Central memory CD8-positive, alpha-beta T cell (primary cell): Measurements from ENCODE around the gene TMEM116.
A peak's percentile ranks its signal among the peaks of the same experiment; 100 is the strongest.
"Not testable (repeated sequence)": the region's sequence is repeated elsewhere in the genome, so short reads cannot be mapped to it uniquely, and the experiment has no call there.

Experiments used
- ATAC-seq: fragments of 150-1000 bp; cut with Tn5 transposase; replicated peaks from 2 replicates; pipeline ENCODE4 v1.10.0; 2022; ENCODE audit warnings: mild to moderate bottlenecking, moderate FRiP score, moderate number of reproducible peaks; ENCODE audit not compliant: poor library complexity, severe bottlenecking; ENCODE audit errors: extremely low read depth
- DNase-seq, 2 donors: peaks; one replicate each; pipeline ENCODE4 v3.0.0; 2021; ENCODE audit warnings: low spot score in 2 of 2
- H3K27ac Mint-ChIP-seq: one replicate; pipeline ENCODE4 v1.8.0; 2022; ENCODE audit warnings: low read depth, mild to moderate bottlenecking, moderate library complexity, mixed read lengths
- H3K27me3 Mint-ChIP-seq: one replicate; pipeline ENCODE4 v1.8.0; 2022; ENCODE audit warnings: mixed read lengths
- H3K36me3 Mint-ChIP-seq: one replicate; pipeline ENCODE4 v1.8.0; 2022; ENCODE audit warnings: mild to moderate bottlenecking, moderate library complexity, mixed read lengths; ENCODE audit not compliant: insufficient read depth
- H3K4me1 Mint-ChIP-seq: one replicate; pipeline ENCODE4 v1.8.0; 2022; ENCODE audit warnings: mixed read lengths
- H3K4me3 Mint-ChIP-seq: one replicate; pipeline ENCODE4 v1.8.0; 2022; ENCODE audit warnings: mild to moderate bottlenecking, moderate library complexity, mixed read lengths
- H3K9me3 Mint-ChIP-seq: one replicate; pipeline ENCODE4 v1.8.0; 2022; ENCODE audit warnings: mixed read lengths

Gene TMEM116

DNA sequence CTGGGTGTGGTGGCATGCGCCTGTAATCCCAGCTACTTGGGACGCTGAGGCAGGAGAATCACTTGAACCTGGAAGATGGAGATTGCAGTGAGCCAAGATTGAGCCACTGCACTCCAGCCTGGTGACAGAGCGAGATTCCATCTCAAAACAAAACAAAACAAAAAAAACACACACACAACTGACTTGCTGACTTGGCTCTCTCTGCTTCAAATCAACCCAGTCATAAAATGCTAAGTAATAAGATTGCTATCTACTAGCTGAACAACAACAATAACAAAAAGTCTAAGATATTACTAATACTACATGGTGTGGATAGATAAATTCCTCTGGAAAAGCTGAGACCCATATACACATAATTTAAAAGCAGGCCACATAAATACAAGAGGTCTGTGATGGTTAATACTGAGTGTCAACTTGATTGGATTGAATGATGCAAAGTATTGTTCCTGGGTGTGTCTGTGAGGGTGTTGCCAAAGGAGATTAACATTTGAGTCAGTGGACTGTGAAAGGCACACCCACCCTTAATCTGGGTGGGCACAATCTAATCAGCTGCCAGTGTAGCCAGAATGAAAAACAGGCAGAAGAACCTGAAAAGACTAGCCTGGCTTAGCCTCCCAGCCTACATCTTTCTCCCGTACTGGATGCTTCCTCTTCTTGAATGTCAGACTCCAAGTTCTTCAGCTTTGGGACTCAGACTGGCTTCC, 60.7 kb downstream of the TMEM116 start:
- not testable (repeated sequence) for H3K27ac Mint-ChIP-seq, H3K36me3 Mint-ChIP-seq, ATAC-seq, H3K9me3 Mint-ChIP-seq, H3K4me3 Mint-ChIP-seq, H3K27me3 Mint-ChIP-seq, DNase-seq
- H3K4me1 Mint-ChIP-seq = peaks cover 34% of the 10 kb centered on the region

DNA sequence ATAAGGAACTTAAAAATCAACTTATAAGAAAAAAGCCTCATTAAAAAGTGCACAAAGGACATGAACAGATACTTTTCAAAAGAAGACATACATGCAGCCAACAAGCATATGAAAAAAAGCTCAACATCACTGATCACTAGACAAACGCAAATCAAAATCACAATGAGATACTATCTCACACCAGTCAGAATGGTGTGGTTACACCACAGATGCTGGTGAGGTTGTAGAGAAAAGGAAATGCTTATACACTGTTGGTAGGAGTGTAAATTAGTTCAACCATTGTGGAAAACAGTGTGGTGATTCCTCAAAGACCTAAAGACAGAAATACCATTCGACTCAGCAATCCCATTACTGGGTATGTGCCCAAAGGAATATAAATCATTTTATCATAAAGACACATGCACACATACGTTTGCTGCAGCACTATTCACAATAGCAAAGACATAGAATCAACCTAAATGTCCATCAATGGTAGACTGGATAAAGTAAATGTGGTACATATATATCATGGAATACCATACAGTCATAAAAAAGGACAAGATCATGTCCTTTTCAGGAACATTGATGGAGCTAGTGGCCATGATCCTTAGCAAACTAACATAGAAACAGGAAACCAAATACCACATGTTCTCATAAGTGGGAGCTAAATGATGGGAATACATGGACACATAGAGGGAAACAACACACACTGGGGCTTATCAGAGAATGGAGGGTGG, 61.8 kb downstream of the TMEM116 start:
- not testable (repeated sequence) for H3K9me3 Mint-ChIP-seq, H3K4me3 Mint-ChIP-seq, H3K36me3 Mint-ChIP-seq, H3K27ac Mint-ChIP-seq, DNase-seq, H3K27me3 Mint-ChIP-seq
- peak; percentile 71 for ATAC-seq
- H3K4me1 Mint-ChIP-seq = peaks cover 32% of the 10 kb centered on the region

DNA sequence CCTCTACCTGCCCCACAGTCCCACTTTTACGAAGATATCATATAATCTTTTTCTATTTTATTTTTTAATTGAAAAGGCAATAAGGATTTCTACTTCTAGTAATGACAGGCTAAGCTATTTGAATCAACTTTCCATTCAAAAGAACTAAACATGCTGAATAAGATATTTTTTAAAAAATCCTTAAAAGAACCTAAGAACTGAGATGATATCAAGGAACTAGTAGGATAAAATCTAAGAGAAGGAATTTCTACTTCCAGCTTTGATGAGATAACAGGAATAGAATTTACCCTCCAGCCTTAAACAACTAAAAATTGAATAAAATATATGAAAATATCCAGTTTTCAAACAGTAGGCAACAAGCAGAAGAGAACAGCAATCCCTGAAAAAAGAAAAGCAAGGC, 69.0 kb downstream of the TMEM116 start:
- ATAC-seq (no peak), DNase-seq (no peak)
- H3K4me1 Mint-ChIP-seq = peaks cover 5% of the 10 kb centered on the region
- H3K9me3 Mint-ChIP-seq = no peaks in the 10 kb centered on the region
- no peak overlapping the region for H3K4me3 Mint-ChIP-seq
- no peaks in the 10 kb centered on the region for H3K27me3 Mint-ChIP-seq
- H3K36me3 Mint-ChIP-seq = peaks cover 9% of the 10 kb centered on the region
- H3K27ac Mint-ChIP-seq = no peak overlapping the region

DNA sequence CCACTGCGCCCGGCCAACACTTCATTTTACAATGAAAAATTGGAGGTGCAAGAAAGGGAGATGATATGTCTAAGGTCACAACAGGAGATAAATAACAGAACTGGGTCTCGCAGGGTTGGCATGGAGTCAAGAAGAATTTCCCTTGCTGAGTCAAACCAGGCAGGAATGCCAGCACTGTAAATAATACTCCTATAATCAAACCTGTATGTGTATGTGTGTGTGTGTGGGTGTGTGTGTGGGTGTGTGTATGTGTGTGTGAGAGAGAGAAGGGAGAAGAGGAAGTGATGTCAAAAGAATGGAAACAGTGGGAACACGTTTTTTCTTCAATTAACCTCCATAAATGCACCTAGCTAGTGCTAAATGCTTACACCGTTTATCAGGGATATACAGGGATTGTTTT, 70.4 kb downstream of the TMEM116 start:
- DNase-seq (no peak), ATAC-seq (no peak)
- H3K27me3 Mint-ChIP-seq = no peaks in the 10 kb centered on the region
- no peak overlapping the region for H3K27ac Mint-ChIP-seq
- peaks cover 5% of the 10 kb centered on the region for H3K4me1 Mint-ChIP-seq
- H3K4me3 Mint-ChIP-seq = no peak overlapping the region
- H3K36me3 Mint-ChIP-seq = peaks cover 11% of the 10 kb centered on the region
- H3K9me3 Mint-ChIP-seq = no peaks in the 10 kb centered on the region

- Mint-ChIP-seq H3K27ac (no peak overlapping the region), H3K9me3 (no peaks in the 10 kb centered on the region), H3K4me1 (peaks cover 6% of the 10 kb centered on the region), H3K36me3 (peaks cover 28% of the 10 kb centered on the region), H3K27me3 (no peaks in the 10 kb centered on the region), H3K4me3 (no peak overlapping the region)
- DNase-seq (no peak), ATAC-seq (no peak)
Measured at GRCh38 chr12:111937429-111937828, 75.5 kb downstream of the TMEM116 start.

DNA sequence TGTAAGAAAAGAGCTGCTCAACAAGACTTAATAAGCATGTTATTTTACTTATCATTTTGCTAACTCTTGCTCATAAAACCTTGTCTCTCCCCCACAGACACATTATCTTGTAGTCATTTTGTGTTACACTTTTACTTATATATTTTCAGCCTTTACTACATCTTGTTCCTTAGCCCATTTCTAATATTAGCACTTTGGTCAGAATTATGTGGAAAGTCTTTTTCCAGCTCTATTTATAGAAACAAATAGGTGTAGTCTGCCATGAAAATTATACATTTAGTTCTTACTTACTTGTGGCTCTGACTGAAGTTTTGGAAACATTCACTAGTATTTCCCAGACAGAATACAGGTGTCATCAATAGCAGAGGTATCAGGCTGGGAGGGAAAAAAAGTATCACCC, 76.1 kb downstream of the TMEM116 start:
- no peak for ATAC-seq
- Mint-ChIP-seq H3K4me1 (peaks cover 5% of the 10 kb centered on the region), H3K27me3 (no peaks in the 10 kb centered on the region), H3K27ac (no peak overlapping the region), H3K9me3 (no peaks in the 10 kb centered on the region), H3K36me3 (peaks cover 28% of the 10 kb centered on the region), H3K4me3 (no peak overlapping the region)
- no peak for DNase-seq

GRCh38 chr12:111932241-111932640, 80.7 kb downstream of the TMEM116 start:
- H3K9me3 Mint-ChIP-seq = no peaks in the 10 kb centered on the region
- no peaks in the 10 kb centered on the region for H3K27me3 Mint-ChIP-seq
- peaks cover 24% of the 10 kb centered on the region for H3K36me3 Mint-ChIP-seq
- DNase-seq = no peak
- peaks cover 5% of the 10 kb centered on the region for H3K4me1 Mint-ChIP-seq
- ATAC-seq = no peak
- no peak overlapping the region for H3K27ac Mint-ChIP-seq
- H3K4me3 Mint-ChIP-seq = no peak overlapping the region

- DNase-seq (no peak), ATAC-seq (no peak)
- Mint-ChIP-seq H3K4me3 (no peak overlapping the region), H3K27ac (peak overlapping the region; percentile 33), H3K4me1 (no peaks in the 10 kb centered on the region), H3K36me3 (peaks cover 8% of the 10 kb centered on the region), H3K9me3 (no peaks in the 10 kb centered on the region), H3K27me3 (no peaks in the 10 kb centered on the region)
Measured at GRCh38 chr12:111927346-111927745, 85.6 kb downstream of the TMEM116 start.

DNA sequence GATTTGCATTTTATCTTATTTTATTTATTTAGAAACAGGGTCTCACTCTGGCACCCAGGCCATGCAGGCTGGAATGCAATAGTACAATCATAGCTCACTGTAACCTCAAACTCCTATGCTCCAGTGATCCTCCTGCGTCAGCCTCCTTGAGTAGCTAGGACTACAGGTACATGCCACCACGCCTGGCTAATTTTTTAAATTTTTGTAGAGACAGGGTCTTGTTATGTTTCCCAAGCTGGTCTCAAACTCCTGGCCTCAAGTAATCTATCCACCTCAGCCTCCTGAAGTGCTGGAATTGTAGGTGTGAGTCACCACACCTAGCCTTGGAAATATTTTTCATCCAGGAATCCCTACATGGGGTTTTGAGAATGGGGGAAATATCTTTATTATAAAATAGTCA, 86.3 kb downstream of the TMEM116 start:
- Mint-ChIP-seq H3K4me3 (no peak overlapping the region), H3K27me3 (no peaks in the 10 kb centered on the region), H3K9me3 (no peaks in the 10 kb centered on the region), H3K27ac (peak overlapping the region; percentile 33), H3K4me1 (no peaks in the 10 kb centered on the region), H3K36me3 (peaks cover 5% of the 10 kb centered on the region)
- no peak for DNase-seq
- no peak for ATAC-seq

DNA sequence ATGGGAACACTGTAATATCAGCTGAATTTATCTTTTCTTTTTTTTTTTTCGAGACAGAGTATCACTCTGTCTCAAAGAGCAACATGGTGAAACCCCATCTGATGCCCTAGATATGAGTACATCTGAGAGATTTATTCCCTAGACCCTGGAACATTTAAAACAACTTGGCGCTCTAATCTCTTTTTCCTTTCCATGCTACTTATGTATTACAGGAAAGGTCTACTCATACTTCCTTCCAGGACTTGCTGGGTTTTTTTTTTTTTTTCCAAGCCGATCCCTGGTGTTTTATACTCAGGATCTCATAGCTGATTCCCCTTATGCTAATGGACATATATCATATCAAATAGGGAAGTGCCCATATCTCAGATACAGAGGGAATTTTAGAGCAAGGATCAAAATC, 87.8 kb downstream of the TMEM116 start:
- no peaks in the 10 kb centered on the region for H3K4me1 Mint-ChIP-seq
- no peaks in the 10 kb centered on the region for H3K27me3 Mint-ChIP-seq
- no peak overlapping the region for H3K27ac Mint-ChIP-seq
- H3K4me3 Mint-ChIP-seq = no peak overlapping the region
- peaks cover 1% of the 10 kb centered on the region for H3K36me3 Mint-ChIP-seq
- no peaks in the 10 kb centered on the region for H3K9me3 Mint-ChIP-seq
- DNase-seq (no peak), ATAC-seq (no peak)

GRCh38 chr12:111907740-111908139, 105.2 kb downstream of the TMEM116 start:
- Mint-ChIP-seq H3K27ac (no peak overlapping the region), H3K9me3 (peaks cover 12% of the 10 kb centered on the region), H3K4me3 (no peak overlapping the region), H3K27me3 (no peaks in the 10 kb centered on the region), H3K36me3 (peaks cover 8% of the 10 kb centered on the region), H3K4me1 (no peaks in the 10 kb centered on the region)
- no peak for DNase-seq
- ATAC-seq = no peak

DNA sequence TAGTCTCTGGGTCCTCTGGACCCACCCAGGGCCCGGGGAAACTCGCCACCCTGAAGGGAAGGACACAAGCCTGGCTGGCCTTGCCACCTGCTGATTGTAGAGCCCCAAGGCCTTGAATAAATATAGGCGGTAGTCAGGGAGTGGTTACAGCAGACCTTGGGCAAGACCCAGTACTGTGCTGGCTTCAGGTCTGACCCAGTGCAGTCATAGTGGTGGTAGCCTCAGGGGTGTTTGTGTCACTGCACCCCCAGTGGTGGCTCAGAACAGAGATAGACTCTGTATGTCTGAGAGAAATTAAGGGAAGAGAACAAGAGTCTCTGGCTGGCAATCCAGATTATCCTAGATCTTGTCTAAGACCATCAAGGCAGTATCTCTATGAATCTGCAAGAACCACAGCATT, 107.5 kb downstream of the TMEM116 start:
- H3K27me3 Mint-ChIP-seq = no peaks in the 10 kb centered on the region
- H3K4me3 Mint-ChIP-seq = no peak overlapping the region
- no peak for ATAC-seq
- H3K27ac Mint-ChIP-seq = no peak overlapping the region
- H3K9me3 Mint-ChIP-seq = peaks cover 12% of the 10 kb centered on the region
- H3K4me1 Mint-ChIP-seq = peaks cover 7% of the 10 kb centered on the region
- H3K36me3 Mint-ChIP-seq = peaks cover 8% of the 10 kb centered on the region
- no peak for DNase-seq

DNA sequence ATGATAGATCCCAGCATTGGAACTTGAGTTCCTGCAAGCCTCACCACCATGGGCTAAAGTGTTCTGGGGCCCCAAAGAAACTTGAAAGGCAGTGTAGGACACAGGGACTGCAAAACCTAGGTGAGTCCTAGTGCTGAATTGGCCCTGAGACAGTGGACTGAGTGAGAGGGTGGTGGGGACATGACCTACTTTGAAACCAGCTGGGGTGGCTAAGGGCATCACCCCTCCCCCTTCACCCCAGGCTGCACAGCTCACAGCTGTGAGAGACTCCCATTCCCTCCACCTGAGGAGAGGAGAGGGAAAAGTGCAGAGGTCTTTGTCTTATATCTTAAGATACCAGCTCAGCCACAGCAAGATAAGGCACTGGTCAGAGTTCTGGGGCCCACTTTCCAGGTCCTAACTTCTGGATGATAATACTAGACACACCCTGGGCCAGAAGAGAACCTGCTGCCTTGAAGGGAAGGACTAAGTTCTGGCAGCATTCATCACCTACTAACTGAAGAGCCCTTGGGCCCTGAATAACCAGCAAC, 108.5 kb downstream of the TMEM116 start:
- no peak for ATAC-seq
- H3K36me3 Mint-ChIP-seq = peaks cover 6% of the 10 kb centered on the region

More for the DNA sequence above, 108.5 kb downstream of the TMEM116 start:
- DNase-seq = no peak
- Mint-ChIP-seq H3K9me3 (peaks cover 12% of the 10 kb centered on the region), H3K27ac (no peak overlapping the region), H3K27me3 (no peaks in the 10 kb centered on the region), H3K4me1 (peaks cover 7% of the 10 kb centered on the region), H3K4me3 (no peak overlapping the region)
